ENCODE results near the gene SLC25A22. TPM values are rescaled to one million over a fixed set of nuclear protein-coding genes. Genes with fewer than 3 reads are reported as not detected.

SLC25A22 gene
- total and polyA plus RNA-seq, 10 of the 15 experiments (the other 5 are each of a cell fraction or from before 2014, with no cell fraction given), result 0.27 to 27.0 (median 8.2) TPM

DNA sequence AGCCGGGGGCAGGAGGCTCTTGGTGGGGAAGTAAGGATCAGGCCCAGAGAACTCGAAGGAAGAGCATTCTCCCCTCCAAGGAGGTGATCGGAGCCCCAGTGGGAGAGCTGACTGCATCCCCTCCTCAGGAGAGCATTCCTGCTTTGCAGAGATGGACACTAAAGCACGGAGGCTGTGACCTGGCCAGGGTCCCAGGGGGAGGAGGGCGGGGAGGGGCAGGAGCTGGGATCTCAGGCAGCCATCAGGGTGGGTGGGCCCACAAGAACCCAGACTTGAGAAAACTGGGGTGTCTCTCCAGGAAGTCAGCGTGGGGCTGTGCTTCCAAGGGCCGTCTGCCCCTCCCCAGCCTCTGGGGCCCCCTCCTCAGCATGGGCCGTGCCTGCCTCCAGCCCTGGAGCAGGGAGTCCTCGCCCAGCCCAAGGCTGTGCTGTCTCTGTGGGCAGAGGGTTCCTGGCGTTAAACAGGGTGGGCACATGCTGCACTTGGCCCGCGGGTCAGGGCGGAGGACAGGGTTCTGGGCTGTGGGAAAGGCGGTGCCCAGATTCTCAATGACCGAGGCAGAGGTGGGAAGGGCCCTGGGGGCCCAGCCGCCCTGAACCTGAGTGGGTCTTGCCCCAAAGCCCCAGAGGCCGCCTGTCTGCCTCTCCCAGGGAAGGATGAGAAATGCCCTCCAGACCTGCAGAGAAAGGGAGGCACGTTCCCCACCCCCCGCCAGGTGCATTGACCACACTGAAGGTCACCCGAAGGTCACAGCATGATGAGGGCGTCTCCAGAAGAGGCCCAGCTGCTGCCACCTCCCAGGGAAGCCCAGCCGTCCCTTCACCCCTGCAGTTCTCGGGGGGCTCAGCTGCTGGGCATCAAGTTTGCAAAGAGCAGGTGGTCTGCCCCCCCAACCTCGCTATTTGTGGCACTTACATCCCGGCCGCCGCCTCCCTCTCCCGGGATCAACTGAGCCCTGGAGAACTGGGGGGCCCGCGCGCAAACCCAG is 8.8 kb downstream of the SLC25A22 start (continued):
- TF ChIP-seq MYB (IDR thresholded peaks at IDR 0.05; ENCODE audit: borderline replicate concordance, low read depth, low read length), result no peak
- TF ChIP-seq, protein P1, sequence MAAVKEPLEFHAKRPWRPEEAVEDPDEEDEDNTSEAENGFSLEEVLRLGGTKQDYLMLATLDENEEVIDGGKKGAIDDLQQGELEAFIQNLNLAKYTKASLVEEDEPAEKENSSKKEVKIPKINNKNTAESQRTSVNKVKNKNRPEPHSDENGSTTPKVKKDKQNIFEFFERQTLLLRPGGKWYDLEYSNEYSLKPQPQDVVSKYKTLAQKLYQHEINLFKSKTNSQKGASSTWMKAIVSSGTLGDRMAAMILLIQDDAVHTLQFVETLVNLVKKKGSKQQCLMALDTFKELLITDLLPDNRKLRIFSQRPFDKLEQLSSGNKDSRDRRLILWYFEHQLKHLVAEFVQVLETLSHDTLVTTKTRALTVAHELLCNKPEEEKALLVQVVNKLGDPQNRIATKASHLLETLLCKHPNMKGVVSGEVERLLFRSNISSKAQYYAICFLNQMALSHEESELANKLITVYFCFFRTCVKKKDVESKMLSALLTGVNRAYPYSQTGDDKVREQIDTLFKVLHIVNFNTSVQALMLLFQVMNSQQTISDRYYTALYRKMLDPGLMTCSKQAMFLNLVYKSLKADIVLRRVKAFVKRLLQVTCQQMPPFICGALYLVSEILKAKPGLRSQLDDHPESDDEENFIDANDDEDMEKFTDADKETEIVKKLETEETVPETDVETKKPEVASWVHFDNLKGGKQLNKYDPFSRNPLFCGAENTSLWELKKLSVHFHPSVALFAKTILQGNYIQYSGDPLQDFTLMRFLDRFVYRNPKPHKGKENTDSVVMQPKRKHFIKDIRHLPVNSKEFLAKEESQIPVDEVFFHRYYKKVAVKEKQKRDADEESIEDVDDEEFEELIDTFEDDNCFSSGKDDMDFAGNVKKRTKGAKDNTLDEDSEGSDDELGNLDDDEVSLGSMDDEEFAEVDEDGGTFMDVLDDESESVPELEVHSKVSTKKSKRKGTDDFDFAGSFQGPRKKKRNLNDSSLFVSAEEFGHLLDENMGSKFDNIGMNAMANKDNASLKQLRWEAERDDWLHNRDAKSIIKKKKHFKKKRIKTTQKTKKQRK (IDR thresholded peaks at IDR 0.05; ENCODE audit: low read depth, low read length), result no peak
- TF ChIP-seq RELA (IDR thresholded peaks at IDR 0.05; ENCODE audit: borderline replicate concordance, partially characterized antibody), result no peak
- TF ChIP-seq CHD2 (IDR thresholded peaks at IDR 0.05; ENCODE audit: borderline replicate concordance, low read depth, low read length), result no peak
- no peak for TF ChIP-seq NFYA (IDR thresholded peaks at IDR 0.05; ENCODE audit: borderline replicate concordance, low read depth, low read length)
- no peak for TF ChIP-seq HDAC2 (IDR thresholded peaks at IDR 0.05)
- peak; percentile 88 for TF ChIP-seq TCF3 (IDR thresholded peaks at IDR 0.05; ENCODE audit: borderline replicate concordance, insufficient read depth, low read depth, low read length)
- no peak for TF ChIP-seq ZBED1 (IDR thresholded peaks at IDR 0.05; ENCODE audit: borderline replicate concordance)
- no peak for TF ChIP-seq YY1 (IDR thresholded peaks at IDR 0.05; ENCODE audit: low read depth, low read length)
